ENCODE results near the gene RIMKLA.

DNA sequence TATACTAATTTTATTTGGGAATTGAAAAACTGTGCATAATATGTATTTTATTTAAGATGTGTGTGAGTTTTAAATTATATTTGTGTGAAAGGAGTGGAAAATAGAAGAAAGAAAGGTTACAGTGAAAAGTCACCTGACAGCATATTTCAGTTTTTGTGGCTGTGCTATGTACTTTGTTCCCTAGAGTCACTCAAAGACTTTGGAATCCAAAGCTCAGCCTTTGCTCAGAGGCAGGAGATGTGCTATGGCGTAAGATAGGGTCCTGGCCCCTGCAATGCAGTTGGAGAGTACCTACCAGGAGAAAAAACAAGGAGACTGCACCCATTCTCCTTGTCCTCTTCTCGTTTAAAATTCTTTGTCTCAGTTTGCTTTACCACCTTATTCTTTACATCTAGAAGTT, 85.4 kb downstream of the RIMKLA start:
- TF ChIP-seq, protein P1, sequence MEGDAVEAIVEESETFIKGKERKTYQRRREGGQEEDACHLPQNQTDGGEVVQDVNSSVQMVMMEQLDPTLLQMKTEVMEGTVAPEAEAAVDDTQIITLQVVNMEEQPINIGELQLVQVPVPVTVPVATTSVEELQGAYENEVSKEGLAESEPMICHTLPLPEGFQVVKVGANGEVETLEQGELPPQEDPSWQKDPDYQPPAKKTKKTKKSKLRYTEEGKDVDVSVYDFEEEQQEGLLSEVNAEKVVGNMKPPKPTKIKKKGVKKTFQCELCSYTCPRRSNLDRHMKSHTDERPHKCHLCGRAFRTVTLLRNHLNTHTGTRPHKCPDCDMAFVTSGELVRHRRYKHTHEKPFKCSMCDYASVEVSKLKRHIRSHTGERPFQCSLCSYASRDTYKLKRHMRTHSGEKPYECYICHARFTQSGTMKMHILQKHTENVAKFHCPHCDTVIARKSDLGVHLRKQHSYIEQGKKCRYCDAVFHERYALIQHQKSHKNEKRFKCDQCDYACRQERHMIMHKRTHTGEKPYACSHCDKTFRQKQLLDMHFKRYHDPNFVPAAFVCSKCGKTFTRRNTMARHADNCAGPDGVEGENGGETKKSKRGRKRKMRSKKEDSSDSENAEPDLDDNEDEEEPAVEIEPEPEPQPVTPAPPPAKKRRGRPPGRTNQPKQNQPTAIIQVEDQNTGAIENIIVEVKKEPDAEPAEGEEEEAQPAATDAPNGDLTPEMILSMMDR (IDR thresholded peaks at IDR 0.05), result no peak
- no peak for TF ChIP-seq POLR2A (IDR thresholded peaks at IDR 0.05)

All from Peyer's patch (tissue), 4 donors.